Measurements from ENCODE around the gene BMF.
"Not testable (repeated sequence)": the region's sequence is repeated elsewhere in the genome, so short reads cannot be mapped to it uniquely, and the experiment has no call there.

The BMF gene

GRCh38 chr15:40150163-40150925 is 41.7 kb upstream of the BMF start:
- TF ChIP-seq CTCF (IDR thresholded peaks at IDR 0.05; ENCODE audit: extremely low read depth, insufficient read depth, missing control alignments), result no peak
- in situ Hi-C loops (cut with MboI; ENCODE audit: low pct_unique_long_range_greater_than_20kb, low sequenced_read_pairs, unreplicated experiment), result no loop called here
- DNase-seq (ENCODE audit: low spot score), result no peak

- no peak for DNase-seq (ENCODE audit: low spot score)
- TF ChIP-seq CTCF (IDR thresholded peaks at IDR 0.05; ENCODE audit: extremely low read depth, insufficient read depth, missing control alignments), result no peak
- in situ Hi-C loops (cut with MboI; ENCODE audit: low pct_unique_long_range_greater_than_20kb, low sequenced_read_pairs, unreplicated experiment), result no loop called here
Observed at GRCh38 chr15:40149339-40149738, 40.7 kb upstream of the BMF start.

- TF ChIP-seq CTCF (IDR thresholded peaks at IDR 0.05; ENCODE audit: extremely low read depth, insufficient read depth, missing control alignments), result no peak
- DNase-seq (ENCODE audit: low spot score), result no peak
- in situ Hi-C loops (cut with MboI; ENCODE audit: low pct_unique_long_range_greater_than_20kb, low sequenced_read_pairs, unreplicated experiment), result no loop called here
Observed at GRCh38 chr15:40146037-40146436, 37.4 kb upstream of the BMF start.

- no peak for DNase-seq (ENCODE audit: low spot score)
- in situ Hi-C loops (cut with MboI; ENCODE audit: low pct_unique_long_range_greater_than_20kb, low sequenced_read_pairs, unreplicated experiment), result no loop called here
Observed at GRCh38 chr15:40142428-40142827, 33.7 kb upstream of the BMF start.

GRCh38 chr15:40138201-40138570 is 29.5 kb upstream of the BMF start:
- DNase-seq (ENCODE audit: low spot score); in situ Hi-C loops (cut with MboI; ENCODE audit: low pct_unique_long_range_greater_than_20kb, low sequenced_read_pairs, unreplicated experiment): not testable (repeated sequence)

More at GRCh38 chr15:40142428-40142827, 33.7 kb upstream of the BMF start:
- TF ChIP-seq CTCF (IDR thresholded peaks at IDR 0.05; ENCODE audit: extremely low read depth, insufficient read depth, missing control alignments), result no peak

GRCh38 chr15:40137303-40138200 is 28.9 kb upstream of the BMF start:
- no peak for TF ChIP-seq CTCF (IDR thresholded peaks at IDR 0.05; ENCODE audit: extremely low read depth, insufficient read depth, missing control alignments)
- no peak for DNase-seq (ENCODE audit: low spot score)
- in situ Hi-C loops (cut with MboI; ENCODE audit: low pct_unique_long_range_greater_than_20kb, low sequenced_read_pairs, unreplicated experiment), result no loop called here

Measured in GM13977 (cell line).